GM12878 (cell line): ENCODE results near the gene PDCD10.

ENCODE experiments used
- CEBPZ ChIP-seq: fragments of 150-350 bp; IDR thresholded peaks from 2 replicates; pipeline ENCODE4 v1.6.1; 2016; ENCODE audit warnings: low read depth, low read length
- CHD2 ChIP-seq: IDR thresholded peaks from 2 replicates; pipeline ENCODE4 v1.6.1; 2011; ENCODE audit warnings: low read depth, low read length, improper control_type of control experiment, borderline replicate concordance
- CHD4 ChIP-seq: fragments of 200-600 bp; sonication (generic); IDR thresholded peaks from 2 replicates; pipeline ENCODE4 v1.6.1; 2016; ENCODE audit warnings: mild to moderate bottlenecking
- CREB1 ChIP-seq: IDR thresholded peaks from 2 replicates; pipeline ENCODE4 v1.6.1; 2012; ENCODE audit warnings: low read depth, mild to moderate bottlenecking, inconsistent platforms
- CTCF ChIP-seq, 3 experiments: IDR thresholded peaks in 2 of 3; conservative IDR thresholded peaks in 1 of 3; 2 replicates each; pipeline ENCODE4 v1.5.1; 2011; ENCODE audit warnings: low read depth in 3 of 3, low read length in 3 of 3, mild to moderate bottlenecking in 3 of 3, control low read depth in 2 of 3, moderate library complexity in 2 of 3, inconsistent platforms in 1 of 3, mixed read lengths in 1 of 3; ENCODE audit not compliant: control insufficient read depth in 2 of 3, insufficient read depth in 1 of 3; ENCODE audit errors: extremely low read depth in 1 of 3
- EP300 ChIP-seq, 2 experiments: fragments of 150-350 bp in 1 of 2; IDR thresholded peaks; 2 replicates each; pipeline ENCODE4 v1.6.1; 2011 to 2012; ENCODE audit warnings: low read depth in 2 of 2, low read length in 2 of 2, borderline replicate concordance in 1 of 2, improper control_type of control experiment in 1 of 2, inconsistent platforms in 1 of 2; ENCODE audit not compliant: control insufficient read depth in 1 of 2
- GABPA ChIP-seq: IDR thresholded peaks from 2 replicates; pipeline ENCODE4 v1.6.1; 2014; ENCODE audit warnings: antibody characterized with exemption, low read depth, mild to moderate bottlenecking, inconsistent platforms
- PBX3 ChIP-seq: IDR thresholded peaks from 2 replicates; pipeline ENCODE4 v1.6.1; 2011; ENCODE audit warnings: mild to moderate bottlenecking, low read depth, low read length, moderate library complexity; ENCODE audit not compliant: insufficient replicate concordance
- POLR2A ChIP-seq: IDR thresholded peaks from 2 replicates; pipeline ENCODE4 v1.6.1; 2011; ENCODE audit warnings: low read depth, mild to moderate bottlenecking, low read length
- POLR2AphosphoS5 ChIP-seq: IDR thresholded peaks from 2 replicates; pipeline ENCODE4 v1.6.1; 2011; ENCODE audit warnings: mild to moderate bottlenecking, low read length, inconsistent platforms
- RELA ChIP-seq: fragments of 450-650 bp; IDR thresholded peaks from 2 replicates; pipeline ENCODE4 v1.8.0; 2014; ENCODE audit warnings: borderline replicate concordance; ENCODE audit not compliant: partially characterized antibody

DNA sequence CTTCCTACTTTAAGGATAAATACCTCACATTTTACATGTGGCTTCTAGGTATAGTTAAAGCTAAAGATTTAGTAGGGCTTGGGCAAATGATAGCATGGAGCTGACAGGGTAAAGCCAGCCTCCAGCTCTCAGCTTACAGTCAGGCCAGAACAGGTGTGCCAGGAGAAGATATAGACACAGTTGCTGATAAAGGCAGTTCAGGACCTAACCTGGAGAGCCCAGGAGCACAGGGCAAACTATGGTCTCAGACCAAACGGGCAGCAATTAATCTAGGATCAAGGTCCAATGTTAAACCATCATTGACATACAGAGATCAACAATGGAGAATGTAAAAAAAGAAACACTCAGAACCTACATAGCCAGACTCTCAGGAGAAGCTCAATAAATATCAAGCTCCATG, 84.9 kb downstream of the PDCD10 start:
- TF ChIP-seq PBX3, result no peak
- TF ChIP-seq EP300 (IDR thresholded peaks at IDR 0.05; ENCODE audit: borderline replicate concordance in 1 of 2, control insufficient read depth in 1 of 2, low read depth in 2 of 2, low read length in 2 of 2), result no peak
- TF ChIP-seq CTCF (IDR thresholded peaks at IDR 0.05 in 2 of 3, conservative IDR thresholded peaks at IDR 0.05 in 1 of 3; ENCODE audit: control insufficient read depth in 2 of 3, extremely low read depth in 1 of 3, insufficient read depth in 1 of 3, low read depth in 3 of 3, low read length in 3 of 3), result no peak
- TF ChIP-seq CHD2, result no peak
- no peak for TF ChIP-seq CREB1
- no peak for TF ChIP-seq RELA
- no peak for TF ChIP-seq CEBPZ
- TF ChIP-seq GABPA, result no peak
- TF ChIP-seq POLR2AphosphoS5, result no peak
- TF ChIP-seq CHD4, result no peak
- no peak for TF ChIP-seq POLR2A
